Measurements from ENCODE around the gene MSMP. TPM values are rescaled to one million over a fixed set of nuclear protein-coding genes. Genes with fewer than 3 reads are reported as not detected.

Gene MSMP
- total and polyA plus RNA-seq, 2 experiments from 2014 or later: 0.81 TPM; not detected in 1

DNA sequence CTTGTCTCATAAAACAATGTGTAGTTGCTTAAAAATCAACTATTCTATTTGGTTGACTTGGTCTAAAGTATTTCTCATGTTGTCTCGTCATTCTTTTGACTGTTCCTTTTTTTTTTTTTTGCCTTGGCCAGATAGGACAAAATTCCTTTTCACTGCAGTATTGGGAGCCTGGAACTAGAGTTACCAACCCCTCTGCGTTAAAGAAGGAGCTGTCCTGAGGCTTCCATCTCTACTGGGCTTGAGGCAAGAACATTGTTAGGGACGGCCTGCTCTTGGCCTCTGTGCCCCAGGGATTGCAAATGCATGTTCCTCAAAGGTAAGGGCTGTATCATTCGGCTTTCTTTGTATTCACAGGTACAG, 35.9 kb upstream of the MSMP start (continued):
- TF ChIP-seq, protein P1, sequence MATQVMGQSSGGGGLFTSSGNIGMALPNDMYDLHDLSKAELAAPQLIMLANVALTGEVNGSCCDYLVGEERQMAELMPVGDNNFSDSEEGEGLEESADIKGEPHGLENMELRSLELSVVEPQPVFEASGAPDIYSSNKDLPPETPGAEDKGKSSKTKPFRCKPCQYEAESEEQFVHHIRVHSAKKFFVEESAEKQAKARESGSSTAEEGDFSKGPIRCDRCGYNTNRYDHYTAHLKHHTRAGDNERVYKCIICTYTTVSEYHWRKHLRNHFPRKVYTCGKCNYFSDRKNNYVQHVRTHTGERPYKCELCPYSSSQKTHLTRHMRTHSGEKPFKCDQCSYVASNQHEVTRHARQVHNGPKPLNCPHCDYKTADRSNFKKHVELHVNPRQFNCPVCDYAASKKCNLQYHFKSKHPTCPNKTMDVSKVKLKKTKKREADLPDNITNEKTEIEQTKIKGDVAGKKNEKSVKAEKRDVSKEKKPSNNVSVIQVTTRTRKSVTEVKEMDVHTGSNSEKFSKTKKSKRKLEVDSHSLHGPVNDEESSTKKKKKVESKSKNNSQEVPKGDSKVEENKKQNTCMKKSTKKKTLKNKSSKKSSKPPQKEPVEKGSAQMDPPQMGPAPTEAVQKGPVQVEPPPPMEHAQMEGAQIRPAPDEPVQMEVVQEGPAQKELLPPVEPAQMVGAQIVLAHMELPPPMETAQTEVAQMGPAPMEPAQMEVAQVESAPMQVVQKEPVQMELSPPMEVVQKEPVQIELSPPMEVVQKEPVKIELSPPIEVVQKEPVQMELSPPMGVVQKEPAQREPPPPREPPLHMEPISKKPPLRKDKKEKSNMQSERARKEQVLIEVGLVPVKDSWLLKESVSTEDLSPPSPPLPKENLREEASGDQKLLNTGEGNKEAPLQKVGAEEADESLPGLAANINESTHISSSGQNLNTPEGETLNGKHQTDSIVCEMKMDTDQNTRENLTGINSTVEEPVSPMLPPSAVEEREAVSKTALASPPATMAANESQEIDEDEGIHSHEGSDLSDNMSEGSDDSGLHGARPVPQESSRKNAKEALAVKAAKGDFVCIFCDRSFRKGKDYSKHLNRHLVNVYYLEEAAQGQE (IDR thresholded peaks at IDR 0.05; ENCODE audit: unreplicated experiment): no peak
- no peak for TF ChIP-seq ZNF331 (CRISPR knock-in tag; IDR thresholded peaks at IDR 0.05; ENCODE audit: low read depth)
- TF ChIP-seq, protein P2, sequence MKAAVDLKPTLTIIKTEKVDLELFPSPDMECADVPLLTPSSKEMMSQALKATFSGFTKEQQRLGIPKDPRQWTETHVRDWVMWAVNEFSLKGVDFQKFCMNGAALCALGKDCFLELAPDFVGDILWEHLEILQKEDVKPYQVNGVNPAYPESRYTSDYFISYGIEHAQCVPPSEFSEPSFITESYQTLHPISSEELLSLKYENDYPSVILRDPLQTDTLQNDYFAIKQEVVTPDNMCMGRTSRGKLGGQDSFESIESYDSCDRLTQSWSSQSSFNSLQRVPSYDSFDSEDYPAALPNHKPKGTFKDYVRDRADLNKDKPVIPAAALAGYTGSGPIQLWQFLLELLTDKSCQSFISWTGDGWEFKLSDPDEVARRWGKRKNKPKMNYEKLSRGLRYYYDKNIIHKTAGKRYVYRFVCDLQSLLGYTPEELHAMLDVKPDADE (IDR thresholded peaks at IDR 0.05): no peak
- TF ChIP-seq ZNF114 (CRISPR knock-in tag; IDR thresholded peaks at IDR 0.05): no peak
- TF ChIP-seq EZH2phosphoT487 (IDR thresholded peaks at IDR 0.05; ENCODE audit: unreplicated experiment): no peak
- TF ChIP-seq EZH2 (IDR thresholded peaks at IDR 0.05; ENCODE audit: low read depth, unreplicated experiment): no peak
- no peak for TF ChIP-seq JUNB (IDR thresholded peaks at IDR 0.05; ENCODE audit: unreplicated experiment)
- TF ChIP-seq NANOG (IDR thresholded peaks at IDR 0.05; ENCODE audit: borderline replicate concordance): no peak
- TF ChIP-seq, protein P3, sequence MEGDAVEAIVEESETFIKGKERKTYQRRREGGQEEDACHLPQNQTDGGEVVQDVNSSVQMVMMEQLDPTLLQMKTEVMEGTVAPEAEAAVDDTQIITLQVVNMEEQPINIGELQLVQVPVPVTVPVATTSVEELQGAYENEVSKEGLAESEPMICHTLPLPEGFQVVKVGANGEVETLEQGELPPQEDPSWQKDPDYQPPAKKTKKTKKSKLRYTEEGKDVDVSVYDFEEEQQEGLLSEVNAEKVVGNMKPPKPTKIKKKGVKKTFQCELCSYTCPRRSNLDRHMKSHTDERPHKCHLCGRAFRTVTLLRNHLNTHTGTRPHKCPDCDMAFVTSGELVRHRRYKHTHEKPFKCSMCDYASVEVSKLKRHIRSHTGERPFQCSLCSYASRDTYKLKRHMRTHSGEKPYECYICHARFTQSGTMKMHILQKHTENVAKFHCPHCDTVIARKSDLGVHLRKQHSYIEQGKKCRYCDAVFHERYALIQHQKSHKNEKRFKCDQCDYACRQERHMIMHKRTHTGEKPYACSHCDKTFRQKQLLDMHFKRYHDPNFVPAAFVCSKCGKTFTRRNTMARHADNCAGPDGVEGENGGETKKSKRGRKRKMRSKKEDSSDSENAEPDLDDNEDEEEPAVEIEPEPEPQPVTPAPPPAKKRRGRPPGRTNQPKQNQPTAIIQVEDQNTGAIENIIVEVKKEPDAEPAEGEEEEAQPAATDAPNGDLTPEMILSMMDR (conservative IDR thresholded peaks at IDR 0.05; ENCODE audit: low read depth in 2 of 2): no peak

DNA sequence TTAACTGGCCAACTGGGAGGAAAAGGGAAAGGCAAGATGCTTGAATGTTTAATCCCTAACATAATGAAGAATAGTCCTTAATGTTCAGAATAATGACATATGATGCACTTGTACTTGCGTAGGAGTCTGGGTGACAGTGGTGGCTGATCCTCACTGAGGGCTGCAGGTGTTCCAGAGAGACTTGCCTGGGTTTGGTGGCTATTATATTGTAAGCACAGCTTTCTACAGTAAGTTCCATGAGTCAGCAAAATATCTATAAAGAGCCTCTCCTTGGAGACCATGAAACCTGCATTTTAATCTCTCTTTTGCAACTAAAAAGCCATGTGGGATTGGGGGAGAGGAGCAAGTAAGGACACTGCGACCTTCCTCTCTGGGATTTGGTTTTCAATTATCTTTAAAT, 35.5 kb upstream of the MSMP start:
- ATAC-seq: no peak
- H3K4me1 ChIP-seq (ENCODE audit: insufficient read depth): peaks cover 9% of the 10 kb centered on the region; the same call in 1 of the 2 replicates
- no peak overlapping the region for H3K4me3 ChIP-seq
- no peak for DNase-seq (ENCODE audit: low spot score)
- H3K36me3 ChIP-seq (ENCODE audit: insufficient read depth): 0 out of 2 replicates have a peak, but pooled peaks cover 3% of the 10 kb centered on the region
- Mint-ChIP-seq H3K27me3 (ENCODE audit: insufficient read depth, low read depth, poor library complexity) (peaks cover 14% of the 10 kb centered on the region), H3K4me3 (no peak overlapping the region), H3K36me3 (ENCODE audit: low read depth) (peaks cover 14% of the 10 kb centered on the region), H3K4me1 (peaks cover 17% of the 10 kb centered on the region), H3K27ac (no peak overlapping the region; the same call in 1 of the 2 replicates), H3K9me3 (no peaks in the 10 kb centered on the region; the same call in 2 of the 3 replicates)
- H3K27me3 ChIP-seq (ENCODE audit: insufficient read depth): peaks cover 7% of the 10 kb centered on the region; the same call in 1 of the 2 replicates
- H3K27ac ChIP-seq (ENCODE audit: low read depth): 0 out of 2 replicates have a peak overlapping the region, but pooled peaks have one; percentile 5
- no peaks in the 10 kb centered on the region for H3K79me2 ChIP-seq (replicated peaks; ENCODE audit: insufficient read depth)
- H2AFZ ChIP-seq: no peak overlapping the region
- TF ChIP-seq, protein P1 (IDR thresholded peaks at IDR 0.05; ENCODE audit: unreplicated experiment): no peak
- no peak for TF ChIP-seq POLR2AphosphoS5 (IDR thresholded peaks at IDR 0.05; ENCODE audit: low read depth)
- no peak for TF ChIP-seq EZH2 (IDR thresholded peaks at IDR 0.05; ENCODE audit: low read depth, unreplicated experiment)
- no peak for TF ChIP-seq NANOG (IDR thresholded peaks at IDR 0.05; ENCODE audit: borderline replicate concordance)
- no peaks in the 10 kb centered on the region for H4K20me1 ChIP-seq (replicated peaks; ENCODE audit: insufficient read depth)
- no peaks in the 10 kb centered on the region for H3F3A ChIP-seq (replicated peaks; ENCODE audit: low read depth)
- H3K4me2 ChIP-seq: no peak overlapping the region
- H3K9me2 ChIP-seq (ENCODE audit: insufficient read depth): no peaks in the 10 kb centered on the region

Data from GM23338 (cell line).